ENCODE results near the gene MTMR8.
A peak's percentile ranks its signal among the peaks of the same experiment; 100 is the strongest.

The MTMR8 gene

GRCh38 chrX:64321507-64321906, 73.7 kb downstream of the MTMR8 start:
- DNase-seq (ENCODE audit: insufficient read length, low spot score): no peak
- FAIRE-seq: no peak

- FAIRE-seq (no peak), DNase-seq (ENCODE audit: insufficient read length, low spot score) (no peak)
These were observed 81.6 kb downstream of the MTMR8 start for GRCh38 chrX:64313624-64314023.

- DNase-seq (ENCODE audit: insufficient read length, low spot score) (no peak), FAIRE-seq (no peak)
These were observed 88.5 kb downstream of the MTMR8 start for GRCh38 chrX:64306712-64307111.

- FAIRE-seq: no peak
- DNase-seq (ENCODE audit: insufficient read length, low spot score): no peak
These were observed 104.1 kb downstream of the MTMR8 start for GRCh38 chrX:64291123-64291522.

GRCh38 chrX:64265265-64265664, 130.0 kb downstream of the MTMR8 start:
- peak; percentile 28 for FAIRE-seq
- no peak for DNase-seq (ENCODE audit: insufficient read length, low spot score)

- DNase-seq (ENCODE audit: insufficient read length, low spot score): no peak
- no peak for FAIRE-seq
These were observed 164.9 kb downstream of the MTMR8 start, which contains the start of gene ASB12 for GRCh38 chrX:64230123-64230970. Gene ASB12 (minus strand): TSS chrX:64230607. CDS start chrX:64225650, 4,957 bp downstream.

GRCh38 chrX:64229154-64229553, 166.1 kb downstream of the MTMR8 start:
- DNase-seq (ENCODE audit: insufficient read length, low spot score) (no peak), FAIRE-seq (no peak)
